ENCODE measurements around the gene CTBS. TPM values are rescaled to one million over a fixed set of nuclear protein-coding genes. Genes with fewer than 3 reads are reported as not detected.

CTBS gene
- total RNA-seq, 1 experiment from 2014 or later: 3.7 TPM

GRCh38 chr1:84587099-84587498 lies 12.9 kb upstream of the CTBS start:
- POLR2A ChIA-PET (ENCODE audit: unreplicated experiment): no interaction called here
- no peak overlapping the region for H3K9ac ChIP-seq (ENCODE audit: low read length)
- no peak overlapping the region for H2AFZ ChIP-seq (ENCODE audit: low read length)
- no peaks in the 10 kb centered on the region for H3K36me3 ChIP-seq (ENCODE audit: low read depth, low read length)
- no peaks in the 10 kb centered on the region for H3K9me2 ChIP-seq (replicated peaks; ENCODE audit: low read length)
- no TSS peak for BruUV-seq (replicated peaks)
- H4K20me1 ChIP-seq (ENCODE audit: low read length): no peaks in the 10 kb centered on the region
- no peaks in the 10 kb centered on the region for H3K4me1 ChIP-seq (ENCODE audit: insufficient read depth, low read length)
- CTCF ChIA-PET: no interaction called here
- no peaks in the 10 kb centered on the region for H3K27me3 ChIP-seq (ENCODE audit: low read length)
- no peak for TF ChIP-seq EZH2phosphoT487 (IDR thresholded peaks at IDR 0.05; ENCODE audit: borderline replicate concordance, low read length)
- no peak for TF ChIP-seq EZH2 (IDR thresholded peaks at IDR 0.05; ENCODE audit: low read length, unreplicated experiment)
- TF ChIP-seq CTCF (conservative IDR thresholded peaks at IDR 0.05; ENCODE audit: low read depth, low read length): no peak
- no peak overlapping the region for H3K4me3 ChIP-seq (ENCODE audit: low read length)
- no peak overlapping the region for H3K27ac ChIP-seq (ENCODE audit: low read length)
- H3K9me3 ChIP-seq (ENCODE audit: low read length): no peaks in the 10 kb centered on the region
- ATAC-seq: no peak
- no peaks in the 10 kb centered on the region for H3K79me2 ChIP-seq (ENCODE audit: low read length)
- DNase-seq: no peak
- intact Hi-C loops (cut with micrococcal nuclease): no loop called here
- H3K4me2 ChIP-seq (ENCODE audit: low read length): no peak overlapping the region
- H3F3A ChIP-seq (ENCODE audit: low read length, unreplicated experiment): no peaks in the 10 kb centered on the region

- intact Hi-C loops (cut with micrococcal nuclease): no loop called here
- no peak for ATAC-seq
Observed at GRCh38 chr1:84585803-84586202, 11.6 kb upstream of the CTBS start.

More at GRCh38 chr1:84585803-84586202, 11.6 kb upstream of the CTBS start:
- no peak overlapping the region for H3K27ac ChIP-seq (ENCODE audit: low read length)
- H3K4me1 ChIP-seq (ENCODE audit: insufficient read depth, low read length): no peaks in the 10 kb centered on the region
- no peaks in the 10 kb centered on the region for H3K9me3 ChIP-seq (ENCODE audit: low read length)
- H3K4me2 ChIP-seq (ENCODE audit: low read length): no peak overlapping the region
- H3K4me3 ChIP-seq (ENCODE audit: low read length): no peak overlapping the region
- H3K79me2 ChIP-seq (ENCODE audit: low read length): no peaks in the 10 kb centered on the region
- TF ChIP-seq EZH2phosphoT487 (IDR thresholded peaks at IDR 0.05; ENCODE audit: borderline replicate concordance, low read length) (no peak), CTCF (conservative IDR thresholded peaks at IDR 0.05; ENCODE audit: low read depth, low read length) (no peak), EZH2 (IDR thresholded peaks at IDR 0.05; ENCODE audit: low read length, unreplicated experiment) (no peak)
- DNase-seq: no peak
- H3K9me2 ChIP-seq (replicated peaks; ENCODE audit: low read length): no peaks in the 10 kb centered on the region
- no peak overlapping the region for H2AFZ ChIP-seq (ENCODE audit: low read length)
- no TSS peak for BruUV-seq (replicated peaks)
- ChIA-PET CTCF (interaction anchor here (0.6 kb wide), 1 partner anchor 99 kb away, joined by 4 read pairs; no protein-coding TSS in a partner anchor), POLR2A (ENCODE audit: unreplicated experiment) (no interaction called here)
- H3K9ac ChIP-seq (ENCODE audit: low read length): no peak overlapping the region
- no peaks in the 10 kb centered on the region for H3K27me3 ChIP-seq (ENCODE audit: low read length)
- H3K36me3 ChIP-seq (ENCODE audit: low read depth, low read length): no peaks in the 10 kb centered on the region
- H3F3A ChIP-seq (ENCODE audit: low read length, unreplicated experiment): no peaks in the 10 kb centered on the region
- H4K20me1 ChIP-seq (ENCODE audit: low read length): no peaks in the 10 kb centered on the region

Measured in PC-3 (cell line).